ENCODE results near the gene RPS6KL1. TPM values are rescaled to one million over a fixed set of nuclear protein-coding genes. Genes with fewer than 3 reads are reported as not detected.

RPS6KL1 gene
- total RNA-seq, 1 experiment from 2014 or later: 18.8 TPM

DNA sequence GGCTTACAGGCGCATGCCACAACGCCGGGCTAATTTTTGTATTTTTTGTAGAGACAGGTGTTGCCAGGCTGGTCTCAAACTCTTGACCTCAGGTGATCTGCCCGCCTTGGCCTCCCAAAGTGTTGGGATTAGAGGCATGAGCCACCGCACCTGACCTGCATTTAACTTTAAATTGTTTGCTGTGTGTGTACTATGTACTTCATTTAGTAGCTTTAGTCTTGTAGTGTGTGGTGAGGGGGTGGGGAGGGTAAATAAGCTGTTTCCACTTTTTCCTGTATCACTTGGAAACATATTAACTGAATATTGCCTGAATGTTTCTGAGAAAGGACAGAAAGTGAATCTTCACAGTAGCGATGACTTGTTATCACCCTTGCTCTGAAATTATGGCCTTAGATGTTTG, 32.8 kb downstream of the RPS6KL1 start:
- H3K27ac ChIP-seq (ENCODE audit: insufficient read length, low read depth, low read length): no peak overlapping the region
- no peak overlapping the region for H2BK120ac ChIP-seq (ENCODE audit: low read depth, low read length, poor library complexity, severe bottlenecking)
- H3K4me1 ChIP-seq (ENCODE audit: insufficient read depth, low read length): peaks cover 5% of the 10 kb centered on the region
- H3K4me3 Mint-ChIP-seq: no peak overlapping the region
- H3K23me2 ChIP-seq (ENCODE audit: insufficient read length, low read depth, low read length, poor library complexity, severe bottlenecking): no peaks in the 10 kb centered on the region
- no peak overlapping the region for H2BK20ac ChIP-seq (ENCODE audit: low read depth, low read length, poor library complexity, severe bottlenecking)
- no peak overlapping the region for H3K14ac ChIP-seq (ENCODE audit: insufficient read depth, low read length)
- no peaks in the 10 kb centered on the region for H3K27me3 Mint-ChIP-seq (ENCODE audit: low read depth)
- no peaks in the 10 kb centered on the region for H3K27me3 ChIP-seq (ENCODE audit: insufficient read depth, low read length)
- no peak overlapping the region for H4K91ac ChIP-seq (ENCODE audit: insufficient read length, low read depth, low read length)
- H3K36me3 Mint-ChIP-seq (ENCODE audit: insufficient read depth in 1 of 3, low read depth in 3 of 3): peaks cover 44 to 70% (median 67%) of the 10 kb centered on the region in 3 experiments
- H4K5ac ChIP-seq (ENCODE audit: insufficient read length, low read depth, low read length): no peak overlapping the region
- H2BK12ac ChIP-seq (ENCODE audit: insufficient read length, low read depth, low read length): no peak overlapping the region
- H2AFZ ChIP-seq (ENCODE audit: low read length): no peak overlapping the region
- no peak overlapping the region for H2BK5ac ChIP-seq (ENCODE audit: insufficient read length, low read length)
- no peak overlapping the region for H3K56ac ChIP-seq (ENCODE audit: insufficient read length, low read depth, low read length)
- TF ChIP-seq, protein P1, sequence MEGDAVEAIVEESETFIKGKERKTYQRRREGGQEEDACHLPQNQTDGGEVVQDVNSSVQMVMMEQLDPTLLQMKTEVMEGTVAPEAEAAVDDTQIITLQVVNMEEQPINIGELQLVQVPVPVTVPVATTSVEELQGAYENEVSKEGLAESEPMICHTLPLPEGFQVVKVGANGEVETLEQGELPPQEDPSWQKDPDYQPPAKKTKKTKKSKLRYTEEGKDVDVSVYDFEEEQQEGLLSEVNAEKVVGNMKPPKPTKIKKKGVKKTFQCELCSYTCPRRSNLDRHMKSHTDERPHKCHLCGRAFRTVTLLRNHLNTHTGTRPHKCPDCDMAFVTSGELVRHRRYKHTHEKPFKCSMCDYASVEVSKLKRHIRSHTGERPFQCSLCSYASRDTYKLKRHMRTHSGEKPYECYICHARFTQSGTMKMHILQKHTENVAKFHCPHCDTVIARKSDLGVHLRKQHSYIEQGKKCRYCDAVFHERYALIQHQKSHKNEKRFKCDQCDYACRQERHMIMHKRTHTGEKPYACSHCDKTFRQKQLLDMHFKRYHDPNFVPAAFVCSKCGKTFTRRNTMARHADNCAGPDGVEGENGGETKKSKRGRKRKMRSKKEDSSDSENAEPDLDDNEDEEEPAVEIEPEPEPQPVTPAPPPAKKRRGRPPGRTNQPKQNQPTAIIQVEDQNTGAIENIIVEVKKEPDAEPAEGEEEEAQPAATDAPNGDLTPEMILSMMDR (conservative IDR thresholded peaks at IDR 0.05): no peak
- H3K23ac ChIP-seq (ENCODE audit: insufficient read length, low read depth, low read length): no peak overlapping the region
- H3K4me2 ChIP-seq (ENCODE audit: insufficient read depth, insufficient read length, low read length): no peak overlapping the region
- peak overlapping the region in 1 of 3 experiments; percentile 70; a peak in 2 of 7 replicates for H3K27ac Mint-ChIP-seq
- peaks cover 10% of the 10 kb centered on the region for H3K79me1 ChIP-seq (ENCODE audit: insufficient read depth, low read depth, low read length, poor library complexity, severe bottlenecking)
- no peak overlapping the region for H2BK15ac ChIP-seq (ENCODE audit: low read depth, low read length)
- no peak overlapping the region for H3K4ac ChIP-seq (ENCODE audit: low read depth, low read length)
- no peak overlapping the region for H2AK5ac ChIP-seq (ENCODE audit: insufficient read length, low read length)
- no peak for DNase-seq
- no peak overlapping the region for H3K9ac ChIP-seq (ENCODE audit: extremely low read depth, insufficient read length, low read length)
- H4K8ac ChIP-seq (replicated peaks; ENCODE audit: insufficient read length, low read depth, low read length): no peak overlapping the region
- no peaks in the 10 kb centered on the region for H4K20me1 ChIP-seq (ENCODE audit: control insufficient read depth, insufficient read depth, insufficient read length)
- no peaks in the 10 kb centered on the region; a peak in 1 of 5 replicates for H3K9me3 Mint-ChIP-seq
- H3K9me3 ChIP-seq (ENCODE audit: control insufficient read depth, low read depth, low read length): no peaks in the 10 kb centered on the region
- no CpG with 5 or more reads among the region's 6 CpGs for WGBS (ENCODE audit: extremely low coverage, insufficient read length, low lambda C conversion rate)
- no peak overlapping the region for H3K18ac ChIP-seq (ENCODE audit: insufficient read length, low read depth, low read length)
- no peak overlapping the region for H3T11ph ChIP-seq (ENCODE audit: low read length)
- peaks cover 8% of the 10 kb centered on the region; the same call in 1 of the 2 replicates for H3K79me2 ChIP-seq (ENCODE audit: insufficient read depth, low read length)
- peaks cover 28 to 31% of the 10 kb centered on the region in 2 experiments for H3K4me1 Mint-ChIP-seq
